T follicular helper cell (primary cell): ENCODE results near the gene PDE11A.

Source experiments
- DNase-seq: peaks from one replicate; pipeline ENCODE4 v3.0.0-alpha.2; 2020; ENCODE audit warnings: low read depth

The PDE11A gene

GRCh38 chr2:177692783-177693269 lies 379.8 kb downstream of the PDE11A start:
- DNase-seq = no peak

- no peak for DNase-seq
These were observed 380.4 kb downstream of the PDE11A start for GRCh38 chr2:177692042-177692782.

- DNase-seq = no peak
These were observed 381.4 kb downstream of the PDE11A start for GRCh38 chr2:177691177-177691576.

GRCh38 chr2:177689623-177690022 lies 383.0 kb downstream of the PDE11A start:
- no peak for DNase-seq

GRCh38 chr2:177688844-177689243 lies 383.7 kb downstream of the PDE11A start:
- DNase-seq = no peak

GRCh38 chr2:177683661-177684069 lies 388.9 kb downstream of the PDE11A start:
- DNase-seq = no peak

- no peak for DNase-seq
These were observed 389.5 kb downstream of the PDE11A start for GRCh38 chr2:177682836-177683660.

GRCh38 chr2:177682006-177682405 lies 390.6 kb downstream of the PDE11A start:
- no peak for DNase-seq

- DNase-seq = no peak
These were observed 391.5 kb downstream of the PDE11A start for GRCh38 chr2:177680866-177681712.

GRCh38 chr2:177679611-177680605 lies 392.7 kb downstream of the PDE11A start:
- DNase-seq = no peak

GRCh38 chr2:177678939-177679338 lies 393.6 kb downstream of the PDE11A start:
- DNase-seq = no peak

- no peak for DNase-seq
These were observed 395.9 kb downstream of the PDE11A start for GRCh38 chr2:177676636-177677035.

GRCh38 chr2:177675825-177676224 lies 396.8 kb downstream of the PDE11A start:
- DNase-seq = no peak

GRCh38 chr2:177675350-177675821 lies 397.2 kb downstream of the PDE11A start:
- DNase-seq = no peak

GRCh38 chr2:177673602-177674595 lies 398.7 kb downstream of the PDE11A start:
- no peak for DNase-seq

- no peak for DNase-seq
These were observed 400.9 kb downstream of the PDE11A start for GRCh38 chr2:177671662-177672061.

- DNase-seq = no peak
These were observed 401.6 kb downstream of the PDE11A start for GRCh38 chr2:177670791-177671535.

- no peak for DNase-seq
These were observed 402.8 kb downstream of the PDE11A start for GRCh38 chr2:177669625-177670330.
